CD4-positive, CD25-positive, alpha-beta regulatory T cell (primary cell): Measurements from ENCODE around the gene FOXP1. TPM values are rescaled to one million over a fixed set of nuclear protein-coding genes. Genes with fewer than 3 reads are reported as not detected.

Source experiments
- ATAC-seq, 2 donors: fragments of 150-1000 bp; cut with Tn5 transposase; one replicate each; pipeline ENCODE4 v1.10.0; 2021; ENCODE audit warnings: low read depth in 2 of 2, moderate number of reproducible peaks in 2 of 2, moderate library complexity in 1 of 2
- DNase-seq, 3 donors: peaks; one replicate each; pipeline versions ENCODE4 v3.0.0 to v3.0.0-alpha.2; 2012 to 2022; ENCODE audit warnings: mixed read lengths in 1 of 3
- H3K27ac ChIP-seq: one replicate; pipeline ENCODE4 v1.7.0; 2013; ENCODE audit warnings: mild to moderate bottlenecking, low read length; ENCODE audit not compliant: insufficient read depth, poor library complexity, severe bottlenecking
- H3K27me3 ChIP-seq: one replicate; pipeline ENCODE4 v1.7.0; 2013; ENCODE audit warnings: low read length; ENCODE audit not compliant: control insufficient read depth, insufficient read depth
- H3K36me3 ChIP-seq: one replicate; pipeline ENCODE4 v1.7.0; 2013; ENCODE audit warnings: mild to moderate bottlenecking, low read length, moderate library complexity; ENCODE audit not compliant: control insufficient read depth, insufficient read depth
- H3K4me1 ChIP-seq: 2 replicates; pipeline ENCODE4 v1.7.0; 2013; ENCODE audit warnings: mild to moderate bottlenecking, low read length; ENCODE audit not compliant: insufficient read depth, control insufficient read depth, poor library complexity, severe bottlenecking
- H3K4me3 ChIP-seq: one replicate; pipeline ENCODE4 v1.7.0; 2013; ENCODE audit warnings: low read depth, mild to moderate bottlenecking, low read length, moderate library complexity
- H3K9me3 ChIP-seq, 2 experiments: 1 replicate in 1 of 2; 2 replicates in 1 of 2; pipeline ENCODE4 v1.7.0; 2013; ENCODE audit warnings: low read length in 2 of 2, mild to moderate bottlenecking in 1 of 2, moderate library complexity in 1 of 2; ENCODE audit not compliant: control insufficient read depth in 2 of 2
- H3K27ac Mint-ChIP-seq, 3 donors: one replicate each; pipeline ENCODE4 v1.8.0; 2020 to 2022; ENCODE audit warnings: mild to moderate bottlenecking in 3 of 3, mixed read lengths in 3 of 3, moderate library complexity in 2 of 3
- H3K27me3 Mint-ChIP-seq: one replicate; pipeline ENCODE4 v1.8.0; 2022; ENCODE audit warnings: mild to moderate bottlenecking, mixed read lengths
- H3K36me3 Mint-ChIP-seq: one replicate; pipeline ENCODE4 v1.8.0; 2020; ENCODE audit warnings: mixed read lengths
- H3K4me1 Mint-ChIP-seq, 4 donors: one replicate each; pipeline ENCODE4 v1.8.0; 2020 to 2022; ENCODE audit warnings: mixed read lengths in 4 of 4, mild to moderate bottlenecking in 1 of 4
- H3K4me3 Mint-ChIP-seq, 4 donors: one replicate each; pipeline ENCODE4 v1.8.0; 2020 to 2022; ENCODE audit warnings: mild to moderate bottlenecking in 4 of 4, mixed read lengths in 4 of 4, moderate library complexity in 3 of 4
- H3K9me3 Mint-ChIP-seq, 7 donors: one replicate each; pipeline ENCODE4 v1.8.0; 2020 to 2022; ENCODE audit warnings: mixed read lengths in 7 of 7, mild to moderate bottlenecking in 3 of 7, moderate library complexity in 2 of 7
- polyA plus RNA-seq, 4 donors: library from polyadenylated mRNA; unstranded; fragments of 300-500 nt; fragmentation: Illumina TruSeq; gene quantifications; one replicate each; pipeline ENCODE4 v1.2.3, GENCODE V29; 2021
- total RNA-seq: library from RNA; stranded (reverse); gene quantifications from one replicate; pipeline ENCODE4 v1.2.3, GENCODE V29; 2022

FOXP1 gene
- total and polyA plus RNA-seq, 5 donors from 2014 or later, result 301 to 599 (median 346) TPM

GRCh38 chr3:71072287-71072686, 511.2 kb downstream of the FOXP1 start:
- Histone ChIP-seq H3K27ac (peak overlapping the region; percentile 19), H3K4me1 (peaks cover 43% of the 10 kb centered on the region), H3K4me3 (no peak overlapping the region), H3K27me3 (no peaks in the 10 kb centered on the region), H3K36me3 (peaks cover 16% of the 10 kb centered on the region), H3K9me3 (no peaks in the 10 kb centered on the region)
- ATAC-seq (no peak), DNase-seq (no peak)
- Mint-ChIP-seq H3K4me1 (peaks cover 35 to 92% (median 65%) of the 10 kb centered on the region in 4 donors), H3K9me3 (peaks cover 0 to 2% (median 0%) of the 10 kb centered on the region in 7 donors), H3K36me3 (peaks cover 16% of the 10 kb centered on the region), H3K27me3 (no peaks in the 10 kb centered on the region), H3K4me3 (no peak overlapping the region), H3K27ac (peak overlapping the region; percentile 74 to 81 (median 76))

- H3K9me3 Mint-ChIP-seq, result peaks cover 0 to 2% (median 0%) of the 10 kb centered on the region in 7 donors
- peaks cover 33 to 92% (median 67%) of the 10 kb centered on the region in 4 donors for H3K4me1 Mint-ChIP-seq
- ATAC-seq, result no peak
- peak overlapping the region in 1 of 4 donors; percentile 69 for H3K4me3 Mint-ChIP-seq
- peaks cover 56% of the 10 kb centered on the region for H3K4me1 ChIP-seq
- no peak for DNase-seq
- H3K36me3 ChIP-seq, result peaks cover 10% of the 10 kb centered on the region
- H3K27me3 Mint-ChIP-seq, result no peaks in the 10 kb centered on the region
- no peaks in the 10 kb centered on the region for H3K9me3 ChIP-seq
- peaks cover 8% of the 10 kb centered on the region for H3K36me3 Mint-ChIP-seq
- H3K27me3 ChIP-seq, result no peaks in the 10 kb centered on the region
- H3K27ac Mint-ChIP-seq, result peak overlapping the region; percentile 70 to 87 (median 81)
- no peak overlapping the region for H3K27ac ChIP-seq
- no peak overlapping the region for H3K4me3 ChIP-seq
These were observed 512.7 kb downstream of the FOXP1 start for GRCh38 chr3:71070497-71071463.

GRCh38 chr3:71069797-71070196, 513.7 kb downstream of the FOXP1 start:
- H3K27ac Mint-ChIP-seq, result peak overlapping the region; percentile 2 to 80 (median 31)
- peaks cover 8% of the 10 kb centered on the region for H3K36me3 Mint-ChIP-seq
- H3K27ac ChIP-seq, result peak overlapping the region; percentile 34
- peaks cover 28 to 88% (median 64%) of the 10 kb centered on the region in 4 donors for H3K4me1 Mint-ChIP-seq
- peaks cover 9% of the 10 kb centered on the region for H3K36me3 ChIP-seq
- H3K27me3 Mint-ChIP-seq, result no peaks in the 10 kb centered on the region
- H3K9me3 ChIP-seq, result no peaks in the 10 kb centered on the region
- H3K27me3 ChIP-seq, result no peaks in the 10 kb centered on the region
- no peak overlapping the region for H3K4me3 ChIP-seq
- DNase-seq (peak; percentile 46 to 82 (median 67)), ATAC-seq (peak; percentile 38 to 56)
- H3K4me1 ChIP-seq, result peaks cover 62% of the 10 kb centered on the region
- H3K9me3 Mint-ChIP-seq, result peaks cover 0 to 2% (median 0%) of the 10 kb centered on the region in 7 donors
- peak overlapping the region in 3 of 4 donors; percentile 6 to 72 (median 69) for H3K4me3 Mint-ChIP-seq

GRCh38 chr3:71067977-71068654, 515.4 kb downstream of the FOXP1 start:
- Histone ChIP-seq H3K27me3 (no peaks in the 10 kb centered on the region), H3K4me3 (peak overlapping the region; percentile 10), H3K9me3 (no peaks in the 10 kb centered on the region), H3K4me1 (peaks cover 72% of the 10 kb centered on the region), H3K36me3 (no peaks in the 10 kb centered on the region), H3K27ac (peak overlapping the region; percentile 96)
- Mint-ChIP-seq H3K27me3 (no peaks in the 10 kb centered on the region), H3K9me3 (peaks cover 0 to 2% (median 0%) of the 10 kb centered on the region in 7 donors), H3K36me3 (peaks cover under 1% of the 10 kb centered on the region), H3K27ac (peak overlapping the region; percentile 78 to 94 (median 83)), H3K4me1 (peaks cover 24 to 72% (median 53%) of the 10 kb centered on the region in 4 donors), H3K4me3 (peak overlapping the region in 3 of 4 donors; percentile 33 to 75 (median 50))
- DNase-seq, result peak in 2 of 3 donors; percentile 35 to 71
- no peak for ATAC-seq

DNA sequence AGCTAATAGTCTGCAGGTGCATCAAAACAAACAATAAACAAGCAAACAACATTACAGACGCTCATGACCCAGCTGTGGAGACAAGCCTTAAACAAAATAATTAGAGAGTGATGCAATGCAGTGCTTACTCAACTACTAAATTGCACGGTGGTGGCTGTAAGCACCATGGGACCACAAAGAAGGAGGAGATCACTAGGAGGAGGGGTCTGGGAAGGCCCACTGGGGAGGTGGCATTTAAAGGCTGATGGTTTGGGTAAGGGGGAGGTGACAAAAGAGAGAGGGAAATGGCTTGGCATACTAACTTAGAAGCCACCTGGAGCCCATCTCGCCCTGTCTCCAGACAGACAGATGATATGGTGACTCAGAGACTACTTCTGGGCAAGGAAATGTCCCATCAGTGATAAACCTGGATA, 516.7 kb downstream of the FOXP1 start:
- Histone ChIP-seq H3K4me3 (peak overlapping the region; percentile 94), H3K9me3 (no peaks in the 10 kb centered on the region), H3K27me3 (no peaks in the 10 kb centered on the region), H3K27ac (peak overlapping the region; percentile 96), H3K36me3 (no peaks in the 10 kb centered on the region), H3K4me1 (peaks cover 82% of the 10 kb centered on the region)
- peaks cover 2% of the 10 kb centered on the region for H3K36me3 Mint-ChIP-seq
- DNase-seq (peak in 2 of 3 donors; percentile 37 to 44), ATAC-seq (no peak)
- H3K9me3 Mint-ChIP-seq, result peaks cover 0 to 2% (median 0%) of the 10 kb centered on the region in 7 donors
- peak overlapping the region; percentile 97 to 99 (median 97) for H3K27ac Mint-ChIP-seq
- H3K4me1 Mint-ChIP-seq, result peaks cover 27 to 66% (median 53%) of the 10 kb centered on the region in 4 donors
- H3K4me3 Mint-ChIP-seq, result peak overlapping the region in 3 of 4 donors; percentile 94 to 98 (median 97)
- no peaks in the 10 kb centered on the region for H3K27me3 Mint-ChIP-seq

- H3K36me3 Mint-ChIP-seq, result peaks cover 3% of the 10 kb centered on the region
- H3K4me3 Mint-ChIP-seq, result peak overlapping the region in 3 of 4 donors; percentile 94 to 98 (median 97)
- H3K9me3 Mint-ChIP-seq, result peaks cover 0 to 2% (median 0%) of the 10 kb centered on the region in 7 donors
- peak in 1 of 2 donors; percentile 8 for ATAC-seq
- no peaks in the 10 kb centered on the region for H3K9me3 ChIP-seq
- H3K4me1 Mint-ChIP-seq, result peaks cover 31 to 67% (median 57%) of the 10 kb centered on the region in 4 donors
- H3K27ac Mint-ChIP-seq, result peak overlapping the region; percentile 97 to 99 (median 97)
- peak overlapping the region; percentile 96 for H3K27ac ChIP-seq
- no peaks in the 10 kb centered on the region for H3K36me3 ChIP-seq
- H3K4me1 ChIP-seq, result peaks cover 87% of the 10 kb centered on the region
- peak; percentile 37 to 81 (median 53) for DNase-seq
- H3K4me3 ChIP-seq, result peak overlapping the region; percentile 94
- H3K27me3 Mint-ChIP-seq, result no peaks in the 10 kb centered on the region
- no peaks in the 10 kb centered on the region for H3K27me3 ChIP-seq
These were observed 517.2 kb downstream of the FOXP1 start for GRCh38 chr3:71066356-71066755.

DNA sequence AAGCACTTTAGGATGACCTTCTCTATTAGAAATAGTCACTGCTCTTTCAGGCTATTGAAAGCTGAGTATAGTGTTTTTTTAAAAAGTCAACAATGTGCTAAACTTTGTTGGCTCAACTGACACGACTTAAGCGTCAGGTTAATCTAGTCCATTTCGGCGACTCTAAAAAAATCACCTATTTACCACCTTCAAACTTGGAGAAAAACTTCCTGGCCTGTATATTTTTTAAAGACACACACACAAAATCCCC, 517.8 kb downstream of the FOXP1 start:
- Mint-ChIP-seq H3K36me3 (peaks cover 3% of the 10 kb centered on the region), H3K9me3 (peaks cover 0 to 2% (median 0%) of the 10 kb centered on the region in 7 donors), H3K4me1 (peaks cover 33 to 67% (median 57%) of the 10 kb centered on the region in 4 donors), H3K27me3 (no peaks in the 10 kb centered on the region), H3K4me3 (peak overlapping the region in 3 of 4 donors; percentile 94 to 98 (median 97)), H3K27ac (peak overlapping the region; percentile 97 to 99 (median 97))
- Histone ChIP-seq H3K9me3 (no peaks in the 10 kb centered on the region), H3K4me1 (peaks cover 86% of the 10 kb centered on the region), H3K4me3 (peak overlapping the region; percentile 94), H3K36me3 (no peaks in the 10 kb centered on the region), H3K27me3 (no peaks in the 10 kb centered on the region), H3K27ac (peak overlapping the region; percentile 96)
- DNase-seq (no peak), ATAC-seq (no peak)
